Effector memory CD4-positive, alpha-beta T cell (primary cell): Measurements from ENCODE around the gene DACT2.

Source experiments
- DNase-seq, 3 donors: peaks; one replicate each; pipeline ENCODE4 v3.0.0-alpha.2; 2020
- H3K27ac ChIP-seq: 2 replicates; pipeline ENCODE4 v1.7.0; 2013; ENCODE audit warnings: mild to moderate bottlenecking, low read length, moderate library complexity; ENCODE audit not compliant: insufficient read depth, poor library complexity, severe bottlenecking
- H3K27me3 ChIP-seq: replicated peaks from 2 replicates; pipeline ENCODE4 v1.7.0; 2013; ENCODE audit warnings: mild to moderate bottlenecking, low read length; ENCODE audit not compliant: insufficient read depth, control insufficient read depth, poor library complexity, severe bottlenecking
- H3K36me3 ChIP-seq: 2 replicates; pipeline ENCODE4 v1.7.0; 2013; ENCODE audit warnings: mild to moderate bottlenecking, low read length, moderate library complexity; ENCODE audit not compliant: control insufficient read depth, insufficient read depth
- H3K4me1 ChIP-seq: 2 replicates; pipeline ENCODE4 v1.7.0; 2013; ENCODE audit warnings: low read length, mild to moderate bottlenecking; ENCODE audit not compliant: control insufficient read depth, insufficient read depth, poor library complexity, severe bottlenecking
- H3K4me3 ChIP-seq: 2 replicates; pipeline ENCODE4 v1.7.0; 2013; ENCODE audit warnings: low read length, low read depth, mild to moderate bottlenecking; ENCODE audit not compliant: insufficient read depth, poor library complexity, severe bottlenecking
- H3K9me3 ChIP-seq: 2 replicates; pipeline ENCODE4 v1.7.0; 2013; ENCODE audit warnings: mild to moderate bottlenecking, low read length, moderate library complexity; ENCODE audit not compliant: control insufficient read depth

Gene DACT2

GRCh38 chr6:168304752-168305015 lies 14.9 kb downstream of the DACT2 start:
- DNase-seq, result no peak
- no peak overlapping the region for H3K4me3 ChIP-seq
- H3K4me1 ChIP-seq, result no peaks in the 10 kb centered on the region
- H3K9me3 ChIP-seq, result no peaks in the 10 kb centered on the region
- H3K36me3 ChIP-seq, result no peaks in the 10 kb centered on the region
- H3K27ac ChIP-seq, result no peak overlapping the region
- H3K27me3 ChIP-seq, result no peaks in the 10 kb centered on the region

DNA sequence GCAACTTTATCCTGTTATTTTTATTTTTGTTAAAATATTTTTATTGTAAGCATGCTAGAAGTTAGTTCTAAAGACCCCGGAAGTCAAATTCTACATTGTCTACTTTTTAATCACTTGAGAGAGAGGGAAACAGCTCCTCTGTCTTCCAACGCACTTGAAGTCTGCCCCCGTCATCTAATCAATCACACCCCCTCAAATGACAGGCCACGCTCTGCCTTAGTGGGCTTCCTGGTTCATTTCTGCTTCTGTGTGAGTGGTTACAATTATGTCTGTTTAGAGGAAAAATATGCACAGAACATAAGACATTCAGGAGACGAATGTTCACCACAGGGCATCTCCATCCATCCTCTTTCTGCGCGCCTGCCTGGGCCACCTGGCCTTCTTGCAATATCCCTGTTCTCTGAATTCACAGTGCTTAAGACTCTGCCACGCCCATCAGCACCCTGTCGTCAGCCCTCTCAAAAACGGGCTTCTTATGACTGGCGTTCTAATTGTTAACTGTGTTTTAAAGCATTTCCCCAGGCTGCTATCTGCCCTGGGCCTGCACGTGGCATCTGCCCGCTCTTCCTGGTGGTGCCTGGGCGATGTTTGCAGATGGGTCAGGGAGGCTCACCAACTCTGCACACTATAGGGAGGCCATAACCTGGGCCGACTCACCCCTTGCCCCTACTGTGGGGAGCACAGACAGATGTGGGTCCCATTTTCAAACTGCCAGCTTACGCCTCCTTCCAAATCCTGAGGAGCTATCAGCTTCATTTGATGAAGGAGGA lies 15.4 kb downstream of the DACT2 start:
- no peaks in the 10 kb centered on the region for H3K36me3 ChIP-seq
- no peak overlapping the region for H3K27ac ChIP-seq
- no peak overlapping the region for H3K4me3 ChIP-seq
- H3K4me1 ChIP-seq, result no peaks in the 10 kb centered on the region
- no peaks in the 10 kb centered on the region for H3K27me3 ChIP-seq
- DNase-seq, result no peak
- H3K9me3 ChIP-seq, result no peaks in the 10 kb centered on the region

DNA sequence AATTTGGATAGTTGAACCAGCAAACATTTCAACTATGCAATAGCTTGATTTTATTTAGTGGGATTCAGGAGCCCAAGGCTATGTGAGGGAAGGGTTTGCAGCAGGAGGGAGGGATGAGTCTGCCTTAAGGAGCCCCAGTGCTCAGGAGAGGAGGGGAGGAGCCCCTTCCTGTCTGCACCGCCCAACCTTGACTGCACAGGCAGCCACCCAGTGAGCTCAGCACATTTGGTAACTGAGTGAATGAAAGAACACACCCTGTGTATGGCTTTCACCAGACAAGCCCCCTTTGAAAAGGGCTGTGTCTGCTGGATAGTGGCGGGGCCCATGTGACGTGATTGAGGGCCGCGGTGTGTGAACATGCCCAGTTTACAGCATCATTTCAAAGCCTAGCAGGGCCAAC lies 17.0 kb downstream of the DACT2 start:
- no peak for DNase-seq
- Histone ChIP-seq H3K27ac (no peak overlapping the region), H3K9me3 (no peaks in the 10 kb centered on the region), H3K27me3 (no peaks in the 10 kb centered on the region), H3K4me1 (no peaks in the 10 kb centered on the region), H3K4me3 (no peak overlapping the region), H3K36me3 (no peaks in the 10 kb centered on the region)

- Histone ChIP-seq H3K9me3 (no peaks in the 10 kb centered on the region), H3K4me1 (no peaks in the 10 kb centered on the region), H3K4me3 (no peak overlapping the region), H3K27me3 (no peaks in the 10 kb centered on the region), H3K27ac (no peak overlapping the region), H3K36me3 (no peaks in the 10 kb centered on the region)
- DNase-seq, result no peak
Observed at GRCh38 chr6:168301648-168302398, 17.8 kb downstream of the DACT2 start.

- H3K4me3 ChIP-seq, result no peak overlapping the region
- no peak for DNase-seq
- H3K27me3 ChIP-seq, result no peaks in the 10 kb centered on the region
- H3K27ac ChIP-seq, result no peak overlapping the region
- no peaks in the 10 kb centered on the region for H3K9me3 ChIP-seq
- H3K4me1 ChIP-seq, result no peaks in the 10 kb centered on the region
- H3K36me3 ChIP-seq, result no peaks in the 10 kb centered on the region
Observed at GRCh38 chr6:168300975-168301647, 18.5 kb downstream of the DACT2 start.

- no peak for DNase-seq
- H3K9me3 ChIP-seq, result no peaks in the 10 kb centered on the region
- H3K27ac ChIP-seq, result no peak overlapping the region
- H3K36me3 ChIP-seq, result no peaks in the 10 kb centered on the region
- H3K4me1 ChIP-seq, result no peaks in the 10 kb centered on the region
- H3K27me3 ChIP-seq, result no peaks in the 10 kb centered on the region
- H3K4me3 ChIP-seq, result no peak overlapping the region
Observed at GRCh38 chr6:168299541-168300511, 19.8 kb downstream of the DACT2 start.

GRCh38 chr6:168297643-168298042 lies 21.9 kb downstream of the DACT2 start:
- DNase-seq, result no peak
- Histone ChIP-seq H3K9me3 (no peaks in the 10 kb centered on the region), H3K4me3 (no peak overlapping the region), H3K27me3 (no peaks in the 10 kb centered on the region), H3K4me1 (no peaks in the 10 kb centered on the region), H3K27ac (no peak overlapping the region), H3K36me3 (no peaks in the 10 kb centered on the region)

- no peaks in the 10 kb centered on the region for H3K4me1 ChIP-seq
- no peak overlapping the region for H3K4me3 ChIP-seq
Observed at GRCh38 chr6:168294901-168295300, 24.7 kb downstream of the DACT2 start.

DNA sequence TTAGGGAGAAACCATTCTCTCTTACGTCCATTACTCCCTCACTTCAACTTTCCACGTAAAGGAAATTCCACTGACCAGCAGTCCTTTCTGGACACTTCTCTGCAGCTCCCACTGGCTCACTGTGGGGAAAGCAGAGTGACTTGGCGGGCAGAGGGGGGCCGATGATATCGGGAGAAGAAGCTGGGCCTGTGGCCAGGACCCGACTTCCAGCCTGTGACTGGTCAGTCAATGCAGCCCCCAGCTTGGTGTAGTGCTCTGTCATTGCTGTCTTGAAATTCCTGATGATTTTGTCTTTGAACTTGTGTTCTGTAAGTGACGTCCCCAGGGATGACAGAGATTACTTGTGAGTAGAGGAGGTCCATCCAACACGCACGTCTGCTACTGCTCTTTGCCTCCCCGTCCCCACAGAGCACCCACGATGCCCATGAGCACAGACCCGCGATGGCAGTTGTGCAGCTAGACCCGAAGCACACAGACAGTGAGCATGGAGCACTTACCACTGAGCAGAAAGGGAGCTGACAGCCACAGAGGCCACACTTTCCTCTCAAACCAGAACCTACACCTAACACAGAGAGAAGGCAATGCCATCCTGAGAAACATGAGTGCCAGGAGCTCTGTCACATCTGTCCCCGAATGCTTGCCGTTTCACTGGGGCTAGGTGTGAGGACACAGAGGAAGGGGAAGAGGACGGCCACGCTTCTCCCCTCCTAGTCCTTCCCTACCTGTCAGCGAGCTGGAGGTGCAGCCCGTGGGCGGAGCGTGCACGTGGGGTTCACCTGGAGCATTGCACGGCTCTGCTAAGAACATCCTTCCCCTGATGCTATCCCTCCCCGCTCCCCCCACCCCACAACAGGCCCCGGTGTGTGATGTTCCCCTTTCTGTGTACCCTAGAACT lies 25.7 kb downstream of the DACT2 start:
- H3K4me3 ChIP-seq, result no peak overlapping the region
- H3K27ac ChIP-seq, result no peak overlapping the region
- no peak for DNase-seq
- H3K36me3 ChIP-seq, result no peaks in the 10 kb centered on the region
- H3K27me3 ChIP-seq, result no peaks in the 10 kb centered on the region
- no peaks in the 10 kb centered on the region for H3K4me1 ChIP-seq
- H3K9me3 ChIP-seq, result no peaks in the 10 kb centered on the region

More at GRCh38 chr6:168294901-168295300, 24.7 kb downstream of the DACT2 start:
- DNase-seq, result no peak
- Histone ChIP-seq H3K9me3 (no peaks in the 10 kb centered on the region), H3K27ac (no peak overlapping the region), H3K27me3 (no peaks in the 10 kb centered on the region), H3K36me3 (no peaks in the 10 kb centered on the region)
